Small intestine (tissue), 7 donors: ENCODE data around the gene ATAD5. TPM values are rescaled to one million over a fixed set of nuclear protein-coding genes. Genes with fewer than 3 reads are reported as not detected.
"Not testable (repeated sequence)": the region's sequence is repeated elsewhere in the genome, so short reads cannot be mapped to it uniquely, and the experiment has no call there.

Source experiments
- DNase-seq, 2 donors: peaks; one replicate each; pipeline versions ENCODE4 v3.0.0 to v3.0.0-alpha.2; 2013
- FAIRE-seq: peaks from 2 replicates; lab custom pipeline; 2012; peaks lifted over from hg19 to GRCh38; lab: Jason Lieb, UNC
- H3K27ac ChIP-seq, 3 donors: one replicate each; pipeline ENCODE4 v1.5.1; 2013; ENCODE audit warnings: low read length in 2 of 3, mild to moderate bottlenecking in 2 of 3, control low read depth in 1 of 3, inconsistent platforms in 1 of 3, low read depth in 1 of 3, moderate library complexity in 1 of 3
- H3K27me3 ChIP-seq, 3 donors: one replicate each; pipeline ENCODE4 v1.6.1; 2013; ENCODE audit warnings: low read length in 3 of 3, inconsistent platforms in 1 of 3; ENCODE audit not compliant: control insufficient read depth in 3 of 3, insufficient read depth in 3 of 3
- H3K36me3 ChIP-seq, 3 donors: one replicate each; pipeline ENCODE4 v1.6.1; 2013; ENCODE audit warnings: low read length in 3 of 3, inconsistent platforms in 1 of 3, low read depth in 1 of 3, mild to moderate bottlenecking in 1 of 3, moderate library complexity in 1 of 3; ENCODE audit not compliant: control insufficient read depth in 3 of 3, insufficient read depth in 2 of 3
- H3K4me1 ChIP-seq, 3 donors: one replicate each; pipeline ENCODE4 v1.6.1; 2013; ENCODE audit warnings: low read length in 2 of 3, inconsistent platforms in 1 of 3, low read depth in 1 of 3, mild to moderate bottlenecking in 1 of 3, moderate library complexity in 1 of 3; ENCODE audit not compliant: control insufficient read depth in 3 of 3, insufficient read depth in 2 of 3
- H3K4me3 ChIP-seq, 3 donors: one replicate each; pipeline ENCODE4 v1.5.1; 2013; ENCODE audit warnings: low read length in 3 of 3, control low read depth in 1 of 3, inconsistent platforms in 1 of 3, low read depth in 1 of 3, mild to moderate bottlenecking in 1 of 3, moderate library complexity in 1 of 3
- H3K9me3 ChIP-seq, 2 donors: one replicate each; pipeline ENCODE4 v1.6.1; 2013; ENCODE audit warnings: low read depth in 1 of 2, low read length in 1 of 2; ENCODE audit not compliant: control insufficient read depth in 2 of 2, insufficient read depth in 1 of 2
- WGBS, 3 donors: extraction: QIAGEN DNeasy Blood & Tissue Kit; methylation state at CpG; one replicate each; pipeline ENCODE4 v1.1.7; 2013; 5-methylcytosine and 5-hydroxymethylcytosine counted together
- polyA plus RNA-seq, 4 donors: library from polyadenylated mRNA; stranded (reverse) in 3 of 4; unstranded in 1 of 4; fragments of 200-250 nt in 3 of 4; fragments of 120-200 nt in 1 of 4; gene quantifications; one replicate each; pipeline versions ENCODE4 v1.2.1 to v1.2.3, GENCODE V29; 2013
- donor health status: healthy with polysubstance abuse.
- donor health status: control.
- donor health status: control.
- donor health status: Bipolar disorder and iron deficiency.
- donor health status: healthy.

Gene ATAD5
- polyA plus RNA-seq, 4 donors, result 0.22 to 4.9 (median 0.82) TPM

- 90 to 100% (median 95%) methylated on average over 1 of the region's 1 CpG for WGBS, 3 donors
- Histone ChIP-seq H3K27me3 (no peaks in the 10 kb centered on the region), H3K27ac (no peak overlapping the region), H3K4me1 (no peaks in the 10 kb centered on the region), H3K4me3 (no peak overlapping the region), H3K9me3 (no peaks in the 10 kb centered on the region), H3K36me3 (peaks cover 3 to 43% (median 14%) of the 10 kb centered on the region in 3 donors)
- DNase-seq (no peak), FAIRE-seq (no peak)
Observed at GRCh38 chr17:30801671-30802070, 30.1 kb upstream of the ATAD5 start.

- no peaks in the 10 kb centered on the region for H3K4me1 ChIP-seq
- H3K9me3 ChIP-seq, result no peaks in the 10 kb centered on the region
- WGBS, 3 donors, result 78 to 92% (median 80%) methylated on average over 2 of the region's 2 CpGs
- H3K36me3 ChIP-seq, result peaks cover 3 to 26% (median 14%) of the 10 kb centered on the region in 3 donors
- H3K27ac ChIP-seq, result no peak overlapping the region
- no peak for DNase-seq
- H3K4me3 ChIP-seq, result no peak overlapping the region
- FAIRE-seq, result no peak
- no peaks in the 10 kb centered on the region for H3K27me3 ChIP-seq
Observed at GRCh38 chr17:30805944-30806456, 25.8 kb upstream of the ATAD5 start.

- no peaks in the 10 kb centered on the region for H3K9me3 ChIP-seq
- no peaks in the 10 kb centered on the region for H3K4me1 ChIP-seq
- H3K27ac ChIP-seq, result no peak overlapping the region
- 69 to 93% (median 89%) methylated on average over 1 of the region's 1 CpG for WGBS, 3 donors
- H3K27me3 ChIP-seq, result no peaks in the 10 kb centered on the region
- H3K4me3 ChIP-seq, result no peak overlapping the region
- peaks cover 2 to 17% (median 7%) of the 10 kb centered on the region in 3 donors for H3K36me3 ChIP-seq
- no peak for FAIRE-seq
- DNase-seq, result no peak
Observed at GRCh38 chr17:30807896-30808295, 23.9 kb upstream of the ATAD5 start.

GRCh38 chr17:30808785-30809286, 22.9 kb upstream of the ATAD5 start:
- H3K27ac ChIP-seq, result peak overlapping the region in 1 of 3 donors; percentile 40
- H3K4me3 ChIP-seq, result no peak overlapping the region
- peak in 1 of 2 donors; percentile 56 for DNase-seq
- peaks cover 0 to 10% (median 2%) of the 10 kb centered on the region in 3 donors for H3K36me3 ChIP-seq
- no peak for FAIRE-seq
- H3K27me3 ChIP-seq, result no peaks in the 10 kb centered on the region
- WGBS, 3 donors, result 54 to 87% (median 69%) methylated on average over 9 of the region's 9 CpGs
- no peaks in the 10 kb centered on the region for H3K9me3 ChIP-seq
- no peaks in the 10 kb centered on the region for H3K4me1 ChIP-seq

- no peaks in the 10 kb centered on the region for H3K27me3 ChIP-seq
Observed at GRCh38 chr17:30809867-30810266, 21.9 kb upstream of the ATAD5 start.

GRCh38 chr17:30812218-30813177, 19.3 kb upstream of the ATAD5 start:
- no peak overlapping the region for H3K4me3 ChIP-seq
- peaks cover 0 to 11% (median 2%) of the 10 kb centered on the region in 3 donors for H3K36me3 ChIP-seq
- H3K9me3 ChIP-seq, result no peaks in the 10 kb centered on the region
- DNase-seq (no peak), FAIRE-seq (no peak)
- H3K27me3 ChIP-seq, result no peaks in the 10 kb centered on the region
- H3K27ac ChIP-seq, result peak overlapping the region in 2 of 3 donors; percentile 3 to 35
- WGBS, 3 donors, result 60 to 64% (median 63%) methylated on average over 5 of the region's 5 CpGs
- no peaks in the 10 kb centered on the region for H3K4me1 ChIP-seq

More at GRCh38 chr17:30809867-30810266, 21.9 kb upstream of the ATAD5 start:
- Histone ChIP-seq H3K4me1 (no peaks in the 10 kb centered on the region), H3K4me3 (no peak overlapping the region), H3K9me3 (no peaks in the 10 kb centered on the region), H3K36me3 (peaks cover 0 to 11% (median 2%) of the 10 kb centered on the region in 3 donors), H3K27ac (peak overlapping the region in 2 of 3 donors; percentile 78 to 95)
- FAIRE-seq, result no peak
- 89 to 95% (median 92%) methylated on average over 6 of the region's 6 CpGs for WGBS, 3 donors
- DNase-seq, result no peak

- peaks cover 0 to 15% (median 0%) of the 10 kb centered on the region in 3 donors for H3K36me3 ChIP-seq
- WGBS, 3 donors, result 90 to 93% (median 92%) methylated on average over 12 of the region's 12 CpGs
- H3K27ac ChIP-seq, H3K4me3 ChIP-seq, H3K27me3 ChIP-seq, FAIRE-seq, H3K4me1 ChIP-seq, H3K9me3 ChIP-seq, DNase-seq: not testable (repeated sequence)
Observed at GRCh38 chr17:30814236-30814635, 17.5 kb upstream of the ATAD5 start.

GRCh38 chr17:30814860-30815259, 16.9 kb upstream of the ATAD5 start:
- H3K36me3 ChIP-seq, result peaks cover 0 to 12% (median 0%) of the 10 kb centered on the region in 3 donors
- DNase-seq, H3K9me3 ChIP-seq, H3K4me1 ChIP-seq, H3K27me3 ChIP-seq, H3K27ac ChIP-seq, H3K4me3 ChIP-seq, FAIRE-seq: not testable (repeated sequence)
- 92 to 98% (median 95%) methylated on average over 9 of the region's 9 CpGs for WGBS, 3 donors
